Measurements from ENCODE around the gene FCER1G. TPM values are rescaled to one million over a fixed set of nuclear protein-coding genes. Genes with fewer than 3 reads are reported as not detected.

FCER1G gene
- total RNA-seq, 4 donors from 2014 or later: 32.8 to 145 (median 47.4) TPM

DNA sequence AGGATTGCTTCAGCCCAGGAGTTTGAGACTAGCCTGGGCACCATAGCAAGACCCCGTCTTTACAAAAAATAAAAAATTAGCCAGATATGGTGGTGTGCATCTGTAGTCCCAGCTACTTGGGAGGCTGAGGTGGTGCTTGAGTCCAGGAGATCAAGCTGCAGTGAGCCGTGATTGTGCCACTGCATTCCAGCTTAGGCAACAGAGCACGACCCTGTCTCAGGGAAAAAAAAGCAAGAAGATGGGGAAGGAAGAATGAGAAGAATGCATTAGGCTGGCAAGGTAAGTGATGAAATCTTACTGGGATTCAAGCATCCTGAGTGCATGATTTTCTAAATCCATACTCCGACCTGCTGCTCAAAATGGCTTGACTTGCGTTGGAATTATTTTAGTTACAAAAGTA lies 50.2 kb downstream of the FCER1G start:
- peaks cover 0 to 9% (median under 1%) of the 10 kb centered on the region in 4 donors for H3K27me3 ChIP-seq
- TF ChIP-seq EP300 (IDR thresholded peaks at IDR 0.05) (no peak), POLR2AphosphoS5 (IDR thresholded peaks at IDR 0.05) (no peak), POLR2A (IDR thresholded peaks at IDR 0.05; ENCODE audit: low read depth) (no peak)
- TF ChIP-seq, protein P1, sequence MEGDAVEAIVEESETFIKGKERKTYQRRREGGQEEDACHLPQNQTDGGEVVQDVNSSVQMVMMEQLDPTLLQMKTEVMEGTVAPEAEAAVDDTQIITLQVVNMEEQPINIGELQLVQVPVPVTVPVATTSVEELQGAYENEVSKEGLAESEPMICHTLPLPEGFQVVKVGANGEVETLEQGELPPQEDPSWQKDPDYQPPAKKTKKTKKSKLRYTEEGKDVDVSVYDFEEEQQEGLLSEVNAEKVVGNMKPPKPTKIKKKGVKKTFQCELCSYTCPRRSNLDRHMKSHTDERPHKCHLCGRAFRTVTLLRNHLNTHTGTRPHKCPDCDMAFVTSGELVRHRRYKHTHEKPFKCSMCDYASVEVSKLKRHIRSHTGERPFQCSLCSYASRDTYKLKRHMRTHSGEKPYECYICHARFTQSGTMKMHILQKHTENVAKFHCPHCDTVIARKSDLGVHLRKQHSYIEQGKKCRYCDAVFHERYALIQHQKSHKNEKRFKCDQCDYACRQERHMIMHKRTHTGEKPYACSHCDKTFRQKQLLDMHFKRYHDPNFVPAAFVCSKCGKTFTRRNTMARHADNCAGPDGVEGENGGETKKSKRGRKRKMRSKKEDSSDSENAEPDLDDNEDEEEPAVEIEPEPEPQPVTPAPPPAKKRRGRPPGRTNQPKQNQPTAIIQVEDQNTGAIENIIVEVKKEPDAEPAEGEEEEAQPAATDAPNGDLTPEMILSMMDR (IDR thresholded peaks at IDR 0.05): no peak
- H3K36me3 ChIP-seq: no peaks in the 10 kb centered on the region
- H3K27ac ChIP-seq (replicated peaks in 1 of 4): no peak overlapping the region
- H3K4me1 ChIP-seq: peaks cover 12 to 43% (median 33%) of the 10 kb centered on the region in 4 donors
- no peak overlapping the region for H3K4me3 ChIP-seq
- intact Hi-C loops (cut with DNase I): no loop called here
- DNase-seq (ENCODE audit: extremely low spot score): no peak
- no peaks in the 10 kb centered on the region for H3K9me3 ChIP-seq
- 75% methylated on average over 5 of the region's 5 CpGs for WGBS

DNA sequence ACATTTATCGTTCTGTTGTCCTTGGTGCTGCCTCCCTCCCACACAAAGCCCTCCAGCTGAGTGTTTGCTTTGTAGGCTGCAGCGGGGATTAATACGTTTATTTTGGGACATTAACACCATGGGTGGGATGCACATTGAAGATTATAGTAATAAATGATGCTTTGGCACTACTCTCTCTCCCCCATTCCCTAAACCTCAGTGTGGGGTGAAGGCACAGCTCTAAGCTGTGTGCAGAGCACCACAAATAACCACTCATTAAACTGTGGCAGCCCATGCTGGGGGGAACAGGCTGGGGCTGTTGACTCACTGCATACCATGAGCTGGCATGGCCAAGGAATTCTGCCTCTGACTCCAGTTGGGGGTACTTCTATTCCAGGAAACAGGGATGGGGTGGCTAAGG lies 51.1 kb downstream of the FCER1G start:
- Histone ChIP-seq H3K9me3 (no peaks in the 10 kb centered on the region), H3K27ac (replicated peaks in 1 of 4) (peak overlapping the region in 3 of 4 donors; percentile 11 to 64 (median 28)), H3K36me3 (no peaks in the 10 kb centered on the region), H3K27me3 (no peaks in the 10 kb centered on the region), H3K4me1 (peaks cover 12 to 34% (median 26%) of the 10 kb centered on the region in 4 donors), H3K4me3 (no peak overlapping the region)
- TF ChIP-seq POLR2A (IDR thresholded peaks at IDR 0.05; ENCODE audit: low read depth) (no peak), POLR2AphosphoS5 (IDR thresholded peaks at IDR 0.05) (no peak), EP300 (IDR thresholded peaks at IDR 0.05) (no peak)
- TF ChIP-seq, protein P1 (IDR thresholded peaks at IDR 0.05): no peak
- no peak for DNase-seq (ENCODE audit: extremely low spot score)
- WGBS: 41% methylated on average over 3 of the region's 3 CpGs
- intact Hi-C loops (cut with DNase I): no loop called here

DNA sequence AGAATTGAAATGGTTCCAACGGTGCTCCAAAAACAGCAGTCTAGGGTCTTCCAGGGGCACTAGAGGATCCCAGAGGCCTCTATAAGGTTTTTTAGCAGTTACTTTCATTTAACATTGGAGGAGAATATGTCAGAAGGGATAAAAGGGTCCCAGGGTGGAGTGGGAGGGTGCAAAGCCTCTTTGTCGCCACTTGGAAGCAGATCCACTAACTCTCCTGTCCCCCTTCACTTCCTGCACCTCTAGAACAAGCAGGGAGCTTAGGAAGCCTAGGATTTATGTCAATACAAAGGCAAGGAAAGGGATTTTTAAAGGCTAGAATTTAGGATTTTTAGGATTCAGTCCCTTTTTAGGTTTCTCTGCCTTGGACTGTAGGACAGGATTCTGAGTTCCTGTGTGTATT lies 51.7 kb downstream of the FCER1G start:
- intact Hi-C loops (cut with DNase I): no loop called here

DNA sequence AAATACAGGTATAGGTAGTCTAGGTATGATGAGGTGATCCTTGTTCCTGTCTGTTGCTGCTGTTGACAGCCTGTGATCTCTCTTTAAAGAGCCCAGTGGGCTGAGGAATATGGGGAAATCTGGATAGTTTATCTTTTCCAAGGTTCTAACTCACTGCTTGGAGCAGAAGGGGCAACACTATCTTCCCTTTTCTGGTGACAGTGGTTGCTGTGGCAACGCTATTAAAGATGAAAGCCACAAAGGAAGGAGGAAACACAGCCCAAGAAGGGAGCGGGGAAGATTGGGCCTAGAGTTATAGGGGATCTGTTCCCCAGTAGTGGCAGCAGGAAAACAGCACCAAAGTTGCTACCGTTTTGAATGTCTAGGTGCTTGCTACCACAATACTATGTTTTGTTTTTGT lies 52.2 kb downstream of the FCER1G start:
- Histone ChIP-seq H3K9me3 (no peaks in the 10 kb centered on the region), H3K36me3 (no peaks in the 10 kb centered on the region), H3K27me3 (no peaks in the 10 kb centered on the region), H3K4me3 (no peak overlapping the region), H3K4me1 (peaks cover 12 to 26% (median 18%) of the 10 kb centered on the region in 4 donors), H3K27ac (replicated peaks in 1 of 4) (peak overlapping the region in 2 of 4 donors; percentile 11 to 64)
- no peak for DNase-seq (ENCODE audit: extremely low spot score)
- no peak for TF ChIP-seq EP300 (IDR thresholded peaks at IDR 0.05)
- TF ChIP-seq, protein P1 (IDR thresholded peaks at IDR 0.05): no peak
- no peak for TF ChIP-seq POLR2AphosphoS5 (IDR thresholded peaks at IDR 0.05)
- no peak for TF ChIP-seq POLR2A (IDR thresholded peaks at IDR 0.05; ENCODE audit: low read depth)
- intact Hi-C loops (cut with DNase I): no loop called here
- WGBS: 59% methylated on average over 3 of the region's 3 CpGs

More for the DNA sequence above, 51.7 kb downstream of the FCER1G start:
- Histone ChIP-seq H3K4me3 (no peak overlapping the region), H3K4me1 (peaks cover 12 to 28% (median 20%) of the 10 kb centered on the region in 4 donors), H3K36me3 (no peaks in the 10 kb centered on the region), H3K9me3 (no peaks in the 10 kb centered on the region), H3K27me3 (no peaks in the 10 kb centered on the region), H3K27ac (replicated peaks in 1 of 4) (peak overlapping the region in 3 of 4 donors; percentile 11 to 64 (median 28))
- WGBS: 57% methylated on average over 2 of the region's 2 CpGs
- TF ChIP-seq EP300 (IDR thresholded peaks at IDR 0.05) (no peak), POLR2AphosphoS5 (IDR thresholded peaks at IDR 0.05) (no peak), POLR2A (IDR thresholded peaks at IDR 0.05; ENCODE audit: low read depth) (no peak)
- TF ChIP-seq, protein P1 (IDR thresholded peaks at IDR 0.05): no peak
- DNase-seq (ENCODE audit: extremely low spot score): no peak

Other genes starting within 250 kb of the FCER1G start
- gene F11R, start 194.1 kb upstream of the FCER1G start, total RNA-seq: 10 to 100 TPM in 3 of 4 donors, 1 to 10 TPM in 1; 9.1 to 17.7 (median 14.9) TPM
- gene TSTD1, start 176.3 kb upstream of the FCER1G start, total RNA-seq: 10 to 100 TPM; 19.0 to 46.5 (median 29.4) TPM
- 10 to 100 TPM; 36.5 to 54.2 (median 48.7) TPM for gene USF1, start 169.3 kb upstream of the FCER1G start, total RNA-seq
- gene ARHGAP30, start 145.4 kb upstream of the FCER1G start, total RNA-seq: 10 to 100 TPM in 1 of 4 donors, 1 to 10 TPM in 3; 4.6 to 14.1 (median 6.9) TPM
- not detected for gene NECTIN4, start 125.7 kb upstream of the FCER1G start, total RNA-seq
- 1 to 10 TPM; 5.1 to 8.3 (median 7.6) TPM for gene KLHDC9, start 116.9 kb upstream of the FCER1G start, total RNA-seq
- gene PFDN2, start 97.3 kb upstream of the FCER1G start, total RNA-seq: 10 to 100 TPM; 19.5 to 52.0 (median 40.5) TPM
- gene NIT1, start 97.2 kb upstream of the FCER1G start, total RNA-seq: 10 to 100 TPM; 32.8 to 35.6 (median 34.8) TPM
- 10 to 100 TPM; 37.0 to 82.5 (median 47.7) TPM for gene DEDD, start 82.6 kb upstream of the FCER1G start, total RNA-seq
- 10 to 100 TPM; 62.8 to 86.1 (median 71.6) TPM for gene UFC1, start 61.3 kb upstream of the FCER1G start, total RNA-seq
- 10 to 100 TPM; 13.3 to 25.3 (median 16.3) TPM for gene USP21, start 55.8 kb upstream of the FCER1G start, total RNA-seq
- 10 to 100 TPM; 12.8 to 22.1 (median 15.8) TPM for gene PPOX, start 48.9 kb upstream of the FCER1G start, total RNA-seq
- gene B4GALT3, start 37.8 kb upstream of the FCER1G start, total RNA-seq: 10 to 100 TPM; 14.1 to 26.5 (median 21.8) TPM
- gene ADAMTS4, start 16.2 kb upstream of the FCER1G start, total RNA-seq: 100 to 1,000 TPM in 1 of 4 donors, 10 to 100 TPM in 1, 1 to 10 TPM in 2; 2.5 to 126 (median 12.0) TPM
- gene NDUFS2, start 12.9 kb upstream of the FCER1G start, total RNA-seq: 100 to 1,000 TPM in 3 of 4 donors, 10 to 100 TPM in 1; 68.5 to 131 (median 122) TPM
- not detected for gene APOA2, start 8.3 kb downstream of the FCER1G start, total RNA-seq
- gene TOMM40L, start 10.8 kb downstream of the FCER1G start, total RNA-seq: 10 to 100 TPM in 3 of 4 donors, 1 to 10 TPM in 1; 9.1 to 24.1 (median 16.3) TPM
- not detected for gene NR1I3, start 22.9 kb downstream of the FCER1G start, total RNA-seq
- gene PCP4L1, start 43.5 kb downstream of the FCER1G start, total RNA-seq: 10 to 100 TPM in 1 of 4 donors, 1 to 10 TPM in 3; 3.3 to 12.7 (median 6.7) TPM
- 10 to 100 TPM in 3 of 4 donors, 1 to 10 TPM in 1; 7.5 to 18.4 (median 17.6) TPM for gene MPZ, start 94.7 kb downstream of the FCER1G start, total RNA-seq
- 10 to 100 TPM; 18.7 to 64.8 (median 30.1) TPM for gene SDHC, start 99.1 kb downstream of the FCER1G start, total RNA-seq
- gene CFAP126, start 152.6 kb downstream of the FCER1G start, total RNA-seq: not detected